Measurements from ENCODE around the gene RAMACL.

RAMACL gene

GRCh38 chr6:166561771-166562359 lies 24.6 kb downstream of the RAMACL start:
- H3K4me1 Mint-ChIP-seq: no peaks in the 10 kb centered on the region
- H3K4me3 Mint-ChIP-seq: no peak overlapping the region
- DNase-seq (ENCODE audit: low spot score in 2 of 2) (no peak), ATAC-seq (replicated peaks; ENCODE audit: extremely low read depth, poor library complexity, severe bottlenecking) (no peak)
- no peaks in the 10 kb centered on the region for H3K36me3 Mint-ChIP-seq (ENCODE audit: insufficient read depth)
- H3K27me3 Mint-ChIP-seq: peaks cover 22% of the 10 kb centered on the region
- H3K9me3 Mint-ChIP-seq: peaks cover 6% of the 10 kb centered on the region
- H3K27ac Mint-ChIP-seq (ENCODE audit: low read depth): no peak overlapping the region

GRCh38 chr6:166560222-166560621 lies 26.3 kb downstream of the RAMACL start:
- Mint-ChIP-seq H3K4me3 (no peak overlapping the region), H3K27me3 (peaks cover 39% of the 10 kb centered on the region), H3K36me3 (ENCODE audit: insufficient read depth) (no peaks in the 10 kb centered on the region), H3K9me3 (peaks cover 6% of the 10 kb centered on the region), H3K4me1 (no peaks in the 10 kb centered on the region), H3K27ac (ENCODE audit: low read depth) (no peak overlapping the region)
- DNase-seq (ENCODE audit: low spot score in 2 of 2) (no peak), ATAC-seq (replicated peaks; ENCODE audit: extremely low read depth, poor library complexity, severe bottlenecking) (no peak)

GRCh38 chr6:166559662-166560061 lies 26.8 kb downstream of the RAMACL start:
- Mint-ChIP-seq H3K4me1 (no peaks in the 10 kb centered on the region), H3K9me3 (peaks cover 6% of the 10 kb centered on the region), H3K4me3 (no peak overlapping the region), H3K27ac (ENCODE audit: low read depth) (no peak overlapping the region), H3K27me3 (peaks cover 41% of the 10 kb centered on the region), H3K36me3 (ENCODE audit: insufficient read depth) (no peaks in the 10 kb centered on the region)
- DNase-seq (ENCODE audit: low spot score in 2 of 2): no peak
- no peak for ATAC-seq (replicated peaks; ENCODE audit: extremely low read depth, poor library complexity, severe bottlenecking)

- Mint-ChIP-seq H3K4me1 (no peaks in the 10 kb centered on the region), H3K9me3 (peaks cover 6% of the 10 kb centered on the region), H3K36me3 (ENCODE audit: insufficient read depth) (no peaks in the 10 kb centered on the region), H3K4me3 (no peak overlapping the region), H3K27ac (ENCODE audit: low read depth) (no peak overlapping the region), H3K27me3 (peaks cover 37% of the 10 kb centered on the region)
- no peak for ATAC-seq (replicated peaks; ENCODE audit: extremely low read depth, poor library complexity, severe bottlenecking)
- no peak for DNase-seq (ENCODE audit: low spot score in 2 of 2)
These were observed 27.3 kb downstream of the RAMACL start for GRCh38 chr6:166559211-166559610.

GRCh38 chr6:166558156-166559005 lies 28.1 kb downstream of the RAMACL start:
- no peak for DNase-seq (ENCODE audit: low spot score in 2 of 2)
- Mint-ChIP-seq H3K27ac (ENCODE audit: low read depth) (no peak overlapping the region), H3K9me3 (peaks cover 6% of the 10 kb centered on the region), H3K4me3 (no peak overlapping the region), H3K4me1 (no peaks in the 10 kb centered on the region), H3K27me3 (peaks cover 36% of the 10 kb centered on the region), H3K36me3 (ENCODE audit: insufficient read depth) (no peaks in the 10 kb centered on the region)
- no peak for ATAC-seq (replicated peaks; ENCODE audit: extremely low read depth, poor library complexity, severe bottlenecking)

GRCh38 chr6:166556863-166557322 lies 29.6 kb downstream of the RAMACL start:
- no peak overlapping the region for H3K4me3 Mint-ChIP-seq
- H3K36me3 Mint-ChIP-seq (ENCODE audit: insufficient read depth): no peaks in the 10 kb centered on the region
- H3K4me1 Mint-ChIP-seq: no peaks in the 10 kb centered on the region
- peaks cover 36% of the 10 kb centered on the region for H3K27me3 Mint-ChIP-seq
- ATAC-seq (replicated peaks; ENCODE audit: extremely low read depth, poor library complexity, severe bottlenecking) (no peak), DNase-seq (ENCODE audit: low spot score in 2 of 2) (no peak)
- H3K9me3 Mint-ChIP-seq: peaks cover 6% of the 10 kb centered on the region
- H3K27ac Mint-ChIP-seq (ENCODE audit: low read depth): no peak overlapping the region

GRCh38 chr6:166556336-166556735 lies 30.1 kb downstream of the RAMACL start:
- peaks cover 34% of the 10 kb centered on the region for H3K27me3 Mint-ChIP-seq
- no peaks in the 10 kb centered on the region for H3K36me3 Mint-ChIP-seq (ENCODE audit: insufficient read depth)
- ATAC-seq (replicated peaks; ENCODE audit: extremely low read depth, poor library complexity, severe bottlenecking): no peak
- DNase-seq (ENCODE audit: low spot score in 2 of 2): no peak
- H3K4me1 Mint-ChIP-seq: no peaks in the 10 kb centered on the region
- H3K4me3 Mint-ChIP-seq: no peak overlapping the region
- H3K27ac Mint-ChIP-seq (ENCODE audit: low read depth): no peak overlapping the region
- H3K9me3 Mint-ChIP-seq: peaks cover 6% of the 10 kb centered on the region

GRCh38 chr6:166555086-166555485 lies 31.4 kb downstream of the RAMACL start:
- Mint-ChIP-seq H3K9me3 (no peaks in the 10 kb centered on the region), H3K27me3 (peaks cover 27% of the 10 kb centered on the region), H3K4me1 (no peaks in the 10 kb centered on the region), H3K4me3 (no peak overlapping the region), H3K36me3 (ENCODE audit: insufficient read depth) (no peaks in the 10 kb centered on the region), H3K27ac (ENCODE audit: low read depth) (no peak overlapping the region)
- no peak for DNase-seq (ENCODE audit: low spot score in 2 of 2)
- ATAC-seq (replicated peaks; ENCODE audit: extremely low read depth, poor library complexity, severe bottlenecking): no peak

GRCh38 chr6:166554316-166554715 lies 32.2 kb downstream of the RAMACL start:
- no peak overlapping the region for H3K27ac Mint-ChIP-seq (ENCODE audit: low read depth)
- ATAC-seq (replicated peaks; ENCODE audit: extremely low read depth, poor library complexity, severe bottlenecking) (no peak), DNase-seq (ENCODE audit: low spot score in 2 of 2) (no peak)
- H3K4me1 Mint-ChIP-seq: no peaks in the 10 kb centered on the region
- H3K9me3 Mint-ChIP-seq: no peaks in the 10 kb centered on the region
- H3K4me3 Mint-ChIP-seq: no peak overlapping the region
- H3K36me3 Mint-ChIP-seq (ENCODE audit: insufficient read depth): no peaks in the 10 kb centered on the region
- H3K27me3 Mint-ChIP-seq: peaks cover 27% of the 10 kb centered on the region

- no peaks in the 10 kb centered on the region for H3K9me3 Mint-ChIP-seq
- no peaks in the 10 kb centered on the region for H3K36me3 Mint-ChIP-seq (ENCODE audit: insufficient read depth)
- ATAC-seq (replicated peaks; ENCODE audit: extremely low read depth, poor library complexity, severe bottlenecking) (no peak), DNase-seq (ENCODE audit: low spot score in 2 of 2) (no peak)
- H3K27me3 Mint-ChIP-seq: peaks cover 27% of the 10 kb centered on the region
- H3K4me1 Mint-ChIP-seq: no peaks in the 10 kb centered on the region
- H3K4me3 Mint-ChIP-seq: no peak overlapping the region
- H3K27ac Mint-ChIP-seq (ENCODE audit: low read depth): no peak overlapping the region
These were observed 32.8 kb downstream of the RAMACL start for GRCh38 chr6:166553563-166554271.

GRCh38 chr6:166552600-166552999 lies 33.9 kb downstream of the RAMACL start:
- H3K9me3 Mint-ChIP-seq: no peaks in the 10 kb centered on the region
- no peak overlapping the region for H3K4me3 Mint-ChIP-seq
- ATAC-seq (replicated peaks; ENCODE audit: extremely low read depth, poor library complexity, severe bottlenecking): no peak
- H3K4me1 Mint-ChIP-seq: no peaks in the 10 kb centered on the region
- no peak for DNase-seq (ENCODE audit: low spot score in 2 of 2)
- peaks cover 35% of the 10 kb centered on the region for H3K27me3 Mint-ChIP-seq
- no peak overlapping the region for H3K27ac Mint-ChIP-seq (ENCODE audit: low read depth)
- no peaks in the 10 kb centered on the region for H3K36me3 Mint-ChIP-seq (ENCODE audit: insufficient read depth)

- Mint-ChIP-seq H3K27ac (ENCODE audit: low read depth) (no peak overlapping the region), H3K4me1 (no peaks in the 10 kb centered on the region), H3K36me3 (ENCODE audit: insufficient read depth) (no peaks in the 10 kb centered on the region), H3K9me3 (no peaks in the 10 kb centered on the region), H3K27me3 (peaks cover 37% of the 10 kb centered on the region), H3K4me3 (no peak overlapping the region)
- no peak for ATAC-seq (replicated peaks; ENCODE audit: extremely low read depth, poor library complexity, severe bottlenecking)
- DNase-seq (ENCODE audit: low spot score in 2 of 2): no peak
These were observed 34.6 kb downstream of the RAMACL start for GRCh38 chr6:166551754-166552495.

Measured in central memory CD8-positive, alpha-beta T cell (primary cell).